Osteoblast (primary cell): Measurements from ENCODE around the gene NOP16. TPM values are rescaled to one million over a fixed set of nuclear protein-coding genes. Genes with fewer than 3 reads are reported as not detected.

ENCODE experiments used
- DNase-seq: peaks from one replicate; pipeline ENCODE4 v3.0.0; 2011; ENCODE audit warnings: low spot score, mixed read lengths; ENCODE audit not compliant: insufficient read length; ENCODE audit errors: missing footprints
- H2AFZ ChIP-seq: 2 replicates; pipeline ENCODE4 v1.6.0; 2011; ENCODE audit warnings: mild to moderate bottlenecking, low read length
- H3K27ac ChIP-seq: 2 replicates; pipeline ENCODE4 v1.5.1; 2011; ENCODE audit warnings: mild to moderate bottlenecking, low read depth, low read length, moderate library complexity
- H3K27me3 ChIP-seq: 2 replicates; pipeline ENCODE4 v1.6.0; 2012; ENCODE audit warnings: mild to moderate bottlenecking, control low read depth, inconsistent platforms, low read length, moderate library complexity; ENCODE audit not compliant: insufficient read depth
- H3K36me3 ChIP-seq: 2 replicates; pipeline ENCODE4 v1.5.1; 2011; ENCODE audit warnings: mild to moderate bottlenecking, low read length, control low read depth, moderate library complexity; ENCODE audit not compliant: insufficient read depth
- H3K4me1 ChIP-seq: 2 replicates; pipeline ENCODE4 v1.5.1; 2011; ENCODE audit warnings: mild to moderate bottlenecking, low read length, control low read depth, moderate library complexity; ENCODE audit not compliant: insufficient read depth
- H3K4me2 ChIP-seq: 2 replicates; pipeline ENCODE4 v1.6.0; 2011; ENCODE audit warnings: mild to moderate bottlenecking, low read length; ENCODE audit not compliant: insufficient read depth
- H3K4me3 ChIP-seq: fragments of 200-600 bp; sonication (generic); 3 replicates; pipeline ENCODE4 v1.5.1; 2012; ENCODE audit warnings: mild to moderate bottlenecking, low read length, inconsistent platforms; ENCODE audit not compliant: insufficient read depth
- H3K79me2 ChIP-seq: 2 replicates; pipeline ENCODE4 v1.6.0; 2012; ENCODE audit warnings: mild to moderate bottlenecking, low read length, control low read depth, inconsistent platforms; ENCODE audit not compliant: insufficient read depth
- H3K9me3 ChIP-seq: 2 replicates; pipeline ENCODE4 v1.5.1; 2011; ENCODE audit warnings: low read depth, low read length, control low read depth
- H4K20me1 ChIP-seq: 2 replicates; pipeline ENCODE4 v1.6.0; 2012; ENCODE audit warnings: mild to moderate bottlenecking, low read length, control low read depth; ENCODE audit not compliant: insufficient read depth
- CTCF ChIP-seq: IDR thresholded peaks from 2 replicates; pipeline ENCODE4 v1.5.1; 2011; ENCODE audit warnings: mild to moderate bottlenecking, low read depth, low read length, moderate library complexity; ENCODE audit errors: extremely low read depth
- total RNA-seq: library from RNA; depleted of rRNA; stranded (reverse); fragments of >200 nt; gene quantifications from 2 replicates; pipeline ENCODE4 v1.2.3, GENCODE V29; 2012

The NOP16 gene
- total RNA-seq, 1 donor = 8.0 TPM

- H3K79me2 ChIP-seq = peaks cover 39% of the 10 kb centered on the region
- H3K4me1 ChIP-seq = peaks cover 18% of the 10 kb centered on the region
- peaks cover 13% of the 10 kb centered on the region for H4K20me1 ChIP-seq
- TF ChIP-seq CTCF = no peak
- no peaks in the 10 kb centered on the region for H3K27me3 ChIP-seq
- no peaks in the 10 kb centered on the region for H3K9me3 ChIP-seq
- peak overlapping the region; percentile 94 for H3K4me2 ChIP-seq
- peak; percentile 90 for DNase-seq
- H3K36me3 ChIP-seq = peaks cover 34% of the 10 kb centered on the region
- peak overlapping the region; percentile 90 for H3K4me3 ChIP-seq
- peak overlapping the region; percentile 83 for H3K27ac ChIP-seq
- H2AFZ ChIP-seq = peak overlapping the region; percentile 93
These were observed 1.0 kb upstream of the NOP16 start for GRCh38 chr5:176389135-176390123.

GRCh38 chr5:176388003-176388443 is 375 bp downstream of the NOP16 start:
- TF ChIP-seq CTCF = no peak
- H3K9me3 ChIP-seq = no peaks in the 10 kb centered on the region
- DNase-seq = no peak
- H4K20me1 ChIP-seq = peaks cover 13% of the 10 kb centered on the region
- peak overlapping the region; percentile 94 for H3K4me2 ChIP-seq
- peak overlapping the region; percentile 97 for H2AFZ ChIP-seq
- peak overlapping the region; percentile 83 for H3K27ac ChIP-seq
- H3K79me2 ChIP-seq = peaks cover 39% of the 10 kb centered on the region
- H3K27me3 ChIP-seq = no peaks in the 10 kb centered on the region
- peak overlapping the region; percentile 90 for H3K4me3 ChIP-seq
- peaks cover 39% of the 10 kb centered on the region for H3K36me3 ChIP-seq
- peaks cover 18% of the 10 kb centered on the region for H3K4me1 ChIP-seq

GRCh38 chr5:176387384-176387925 is 943 bp downstream of the NOP16 start:
- H3K9me3 ChIP-seq = no peaks in the 10 kb centered on the region
- TF ChIP-seq CTCF = peak; percentile 10
- peak overlapping the region; percentile 90 for H3K4me3 ChIP-seq
- peaks cover 35% of the 10 kb centered on the region for H3K36me3 ChIP-seq
- no peak overlapping the region for H2AFZ ChIP-seq
- H3K27me3 ChIP-seq = no peaks in the 10 kb centered on the region
- H3K79me2 ChIP-seq = peaks cover 39% of the 10 kb centered on the region
- peaks cover 13% of the 10 kb centered on the region for H4K20me1 ChIP-seq
- DNase-seq = no peak
- H3K4me1 ChIP-seq = peaks cover 18% of the 10 kb centered on the region
- H3K27ac ChIP-seq = peak overlapping the region; percentile 83
- peak overlapping the region; percentile 94 for H3K4me2 ChIP-seq

GRCh38 chr5:176386491-176386890 is 1.9 kb downstream of the NOP16 start:
- Histone ChIP-seq H2AFZ (no peak overlapping the region), H3K36me3 (peaks cover 36% of the 10 kb centered on the region), H3K9me3 (no peaks in the 10 kb centered on the region), H4K20me1 (peaks cover 13% of the 10 kb centered on the region), H3K4me1 (peaks cover 18% of the 10 kb centered on the region), H3K4me2 (peak overlapping the region; percentile 94), H3K79me2 (peaks cover 39% of the 10 kb centered on the region), H3K27ac (no peak overlapping the region), H3K27me3 (no peaks in the 10 kb centered on the region), H3K4me3 (peak overlapping the region; percentile 19)
- no peak for DNase-seq
- TF ChIP-seq CTCF = no peak
